GM18909 (cell line): ENCODE data around the gene ZG16B.

Experiments
- ATAC-seq: cut with Tn5 transposase; IDR thresholded peaks from one replicate; pipeline ENCODE4 v1.9.1; 2021; ENCODE audit warnings: mild to moderate bottlenecking; ENCODE audit not compliant: unreplicated experiment, poor library complexity

Gene ZG16B

GRCh38 chr16:2841606-2842339, 11.7 kb downstream of the ZG16B start:
- no peak for ATAC-seq

GRCh38 chr16:2842340-2843000, 12.4 kb downstream of the ZG16B start:
- no peak for ATAC-seq

DNA sequence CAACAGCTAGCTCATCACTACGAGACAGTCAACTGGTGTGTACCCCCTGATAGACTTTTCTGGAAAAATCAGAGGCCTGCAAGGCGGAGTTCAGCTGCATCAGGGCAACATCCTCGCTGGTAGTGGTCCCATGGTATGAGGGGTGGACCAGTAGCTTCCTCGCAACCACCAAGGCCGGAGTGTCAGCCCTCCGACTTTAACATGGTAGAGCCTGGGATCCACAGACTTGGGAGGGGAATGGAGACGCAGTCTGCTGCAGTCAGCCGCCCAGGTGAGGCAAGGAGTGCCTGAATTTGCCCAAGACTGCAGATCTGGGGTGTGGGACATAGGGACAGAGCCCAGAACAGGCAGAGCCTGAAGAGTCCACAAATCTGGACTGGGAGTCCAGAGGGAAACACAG, 13.4 kb downstream of the ZG16B start:
- no peak for ATAC-seq

DNA sequence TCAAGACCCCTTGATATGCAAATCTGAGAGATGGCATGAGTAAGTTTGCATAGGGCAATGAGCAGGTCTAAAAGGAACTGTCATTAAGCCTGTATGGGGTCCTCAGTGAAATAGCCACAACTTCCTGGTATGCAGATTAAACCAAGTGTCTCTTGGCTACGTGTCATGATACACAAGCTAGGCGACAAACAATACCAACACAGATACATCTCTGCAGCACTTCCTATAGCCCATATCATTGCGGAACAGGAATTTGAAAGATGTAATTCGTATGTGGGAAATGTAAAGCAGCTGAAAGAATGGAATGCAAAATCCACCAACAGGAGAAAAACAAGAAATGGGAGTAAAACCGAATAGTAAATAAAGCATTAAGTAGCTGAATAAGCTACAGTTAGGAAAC, 15.0 kb downstream of the ZG16B start:
- no peak for ATAC-seq

DNA sequence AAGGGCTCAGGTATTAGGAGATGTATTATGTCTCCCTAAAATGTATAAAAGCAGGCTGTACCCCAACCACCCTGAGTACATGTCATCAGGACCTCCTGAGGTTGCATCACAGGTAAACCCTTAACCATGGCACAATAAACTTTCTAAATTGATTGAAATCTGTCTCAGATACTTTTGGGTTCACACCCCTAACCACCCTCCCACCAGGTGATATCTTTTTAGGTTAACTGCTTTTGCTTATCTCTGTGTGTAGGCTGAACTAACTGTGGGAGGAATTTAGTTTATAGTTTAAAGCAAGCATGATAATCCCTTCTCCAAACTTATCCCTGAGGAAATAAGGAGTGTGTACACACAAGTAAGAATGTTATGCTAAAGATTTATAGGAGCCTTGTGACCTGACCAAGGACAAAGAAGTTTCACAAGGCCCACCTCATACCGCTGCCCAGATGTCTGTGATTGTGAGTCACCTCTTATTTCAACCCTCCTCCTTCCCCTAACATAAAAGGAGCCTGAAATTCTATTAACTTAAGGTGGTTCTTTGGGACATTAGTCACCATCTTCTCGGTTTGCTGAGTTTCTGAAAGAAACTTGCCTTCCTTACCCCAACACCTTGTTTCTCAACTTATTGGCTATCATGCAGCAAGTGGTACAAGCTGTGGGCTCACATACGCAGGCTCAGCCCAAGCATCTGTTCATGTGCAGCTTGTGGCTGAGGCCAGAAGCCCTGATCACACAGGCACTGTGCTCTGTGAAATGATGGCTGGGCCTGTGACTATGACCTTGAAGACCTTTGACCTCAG, 16.6 kb downstream of the ZG16B start:
- ATAC-seq, result no peak

DNA sequence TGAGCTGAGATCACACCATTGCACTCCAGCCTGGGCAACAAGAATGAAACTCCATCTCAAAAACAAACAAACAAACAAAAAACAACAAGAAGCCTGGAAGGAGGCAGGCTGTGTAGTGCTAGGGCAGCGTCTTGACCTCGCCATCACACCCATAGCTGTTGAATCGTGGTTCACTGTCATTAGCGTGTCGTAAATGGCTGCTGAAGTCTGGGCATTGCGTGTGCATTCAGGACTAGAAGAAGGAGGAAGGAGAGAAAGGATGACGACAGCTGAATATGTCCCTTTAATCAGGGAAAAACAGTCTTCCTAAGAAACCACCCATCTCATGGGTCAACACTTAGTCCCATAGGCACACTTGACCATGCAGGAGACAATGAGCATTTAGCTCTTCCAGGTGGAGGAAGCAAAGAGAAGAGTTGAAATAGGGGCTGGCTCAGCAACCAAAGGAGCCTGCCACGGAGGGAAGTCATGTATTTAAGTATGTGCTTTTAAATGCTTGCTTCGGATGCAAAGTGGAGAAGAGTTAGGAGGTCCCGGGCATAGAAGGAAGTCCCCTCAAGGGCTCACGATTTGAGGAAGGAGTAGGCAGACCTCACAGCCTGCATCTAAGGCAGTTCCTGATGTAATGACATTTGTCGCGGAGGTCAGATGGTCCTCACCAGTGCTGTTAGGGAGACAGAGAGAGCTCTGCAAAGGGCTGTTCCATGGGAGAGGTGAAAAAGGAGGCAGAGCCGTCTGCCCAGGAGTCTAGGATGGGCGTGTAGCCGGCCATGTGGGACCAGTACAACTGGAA, 19.0 kb downstream of the ZG16B start:
- ATAC-seq, result no peak

- ATAC-seq, result no peak
Measured at GRCh38 chr16:2852003-2852730, 22.1 kb downstream of the ZG16B start.

GRCh38 chr16:2852731-2853507, 22.8 kb downstream of the ZG16B start:
- ATAC-seq, result no peak

- ATAC-seq, result no peak
Measured at GRCh38 chr16:2853531-2854073, 23.5 kb downstream of the ZG16B start.

DNA sequence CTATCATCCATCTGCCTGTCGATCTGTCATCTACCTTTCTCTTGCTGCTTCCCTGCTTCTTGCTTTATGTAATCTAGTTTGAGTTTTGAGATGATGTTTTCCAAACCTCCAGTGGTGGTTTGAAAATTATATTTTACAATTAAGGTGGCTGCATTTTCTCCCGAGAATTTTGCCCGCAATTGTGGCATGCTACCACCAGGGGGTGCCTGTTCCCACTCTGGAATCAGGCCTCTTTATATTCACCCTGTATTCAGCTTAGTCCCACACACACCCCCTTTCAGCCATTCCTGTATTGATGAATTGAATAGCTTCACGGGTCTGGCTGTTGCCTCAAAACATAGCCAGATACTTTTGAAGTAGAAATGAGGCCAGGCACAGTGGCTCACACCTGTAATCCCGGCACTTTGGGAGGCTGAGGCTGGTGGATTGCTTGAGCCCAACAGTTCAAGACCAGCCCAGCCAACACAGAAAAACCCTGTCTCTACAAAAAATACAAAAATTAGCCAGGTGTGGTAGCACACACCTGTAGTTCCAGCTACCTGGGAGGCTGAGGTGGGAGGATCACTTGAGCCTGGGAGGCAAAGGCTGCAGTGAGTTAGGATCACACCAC, 24.7 kb downstream of the ZG16B start:
- ATAC-seq, result no peak

GRCh38 chr16:2855536-2855935, 25.4 kb downstream of the ZG16B start:
- no peak for ATAC-seq

DNA sequence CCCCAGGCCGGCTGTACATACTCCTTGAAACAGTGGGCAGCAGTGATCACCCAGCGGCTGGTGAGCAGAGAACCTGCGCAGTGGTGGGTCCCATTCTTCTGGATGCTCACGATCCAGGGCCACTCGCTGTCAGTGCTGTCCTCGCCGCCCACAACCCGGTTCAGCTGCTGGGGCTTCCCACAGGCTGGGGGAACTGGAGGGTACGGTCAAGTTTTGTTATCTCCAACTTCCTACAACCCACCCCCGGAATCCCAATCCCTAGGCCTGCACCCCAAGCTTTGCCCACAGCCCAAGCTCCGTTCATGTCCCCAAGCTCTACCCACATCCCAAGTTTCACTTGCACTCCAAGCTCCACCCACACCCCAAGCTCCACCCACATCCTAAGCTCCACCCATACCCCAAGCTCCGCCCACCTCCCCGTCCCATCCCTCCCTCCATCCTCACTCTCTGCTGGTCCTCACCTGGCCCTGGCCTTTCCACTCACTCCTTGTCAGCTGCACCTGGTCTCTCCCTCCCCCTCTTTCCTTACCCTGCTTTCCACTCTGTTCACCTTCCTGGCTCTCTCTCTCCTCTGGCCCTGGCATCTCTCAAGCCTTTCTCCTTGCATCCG, 26.1 kb downstream of the ZG16B start:
- ATAC-seq, result no peak

GRCh38 chr16:2856686-2857450, 26.8 kb downstream of the ZG16B start:
- no peak for ATAC-seq

- ATAC-seq, result no peak
Measured at GRCh38 chr16:2857451-2858244, 27.5 kb downstream of the ZG16B start, which contains the start of gene PRSS22. PRSS22 (minus strand) TSS chr16:2858170; CDS start chr16:2858104, 66 bp downstream.

DNA sequence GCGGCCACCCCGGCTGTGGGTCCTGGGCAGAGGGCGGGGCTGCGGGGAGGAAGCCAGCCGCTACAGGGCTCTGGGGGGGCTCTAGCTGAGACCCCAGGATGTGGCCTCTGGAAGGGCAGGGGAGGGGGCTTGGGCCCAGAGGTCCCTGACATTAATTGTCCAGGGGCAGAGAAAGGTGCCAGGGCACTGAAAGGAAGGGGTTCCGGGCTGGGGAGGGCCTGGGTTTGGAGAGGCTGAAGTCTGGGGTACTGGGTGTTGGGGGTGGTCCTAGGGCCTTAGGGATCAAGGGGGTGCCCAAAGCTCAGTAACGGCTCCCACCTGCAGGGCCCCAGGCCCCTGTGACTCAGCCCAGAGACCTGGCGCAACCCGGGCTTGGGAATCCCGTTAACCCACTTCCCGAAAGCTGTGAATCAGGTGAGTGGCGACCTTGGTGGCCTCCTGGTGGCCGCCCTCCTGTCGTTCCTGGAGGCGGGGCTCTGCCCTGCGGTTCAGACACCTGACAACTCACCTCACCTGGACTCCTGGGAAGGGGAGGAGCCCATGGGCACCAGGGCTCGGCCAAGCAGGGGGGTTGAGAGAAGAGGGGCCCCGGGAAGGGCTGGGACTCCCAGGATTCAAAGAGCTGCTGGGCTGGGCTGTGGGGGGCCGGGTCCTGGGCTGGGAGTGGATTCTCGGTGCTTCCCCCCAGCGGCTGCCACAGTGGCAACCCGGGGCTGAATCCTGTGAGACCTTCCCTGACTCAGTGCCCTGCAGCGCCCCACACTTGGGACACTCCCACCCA, 28.3 kb downstream of the ZG16B start:
- ATAC-seq, result no peak
